ENCODE data around the gene HAVCR1.

DNA sequence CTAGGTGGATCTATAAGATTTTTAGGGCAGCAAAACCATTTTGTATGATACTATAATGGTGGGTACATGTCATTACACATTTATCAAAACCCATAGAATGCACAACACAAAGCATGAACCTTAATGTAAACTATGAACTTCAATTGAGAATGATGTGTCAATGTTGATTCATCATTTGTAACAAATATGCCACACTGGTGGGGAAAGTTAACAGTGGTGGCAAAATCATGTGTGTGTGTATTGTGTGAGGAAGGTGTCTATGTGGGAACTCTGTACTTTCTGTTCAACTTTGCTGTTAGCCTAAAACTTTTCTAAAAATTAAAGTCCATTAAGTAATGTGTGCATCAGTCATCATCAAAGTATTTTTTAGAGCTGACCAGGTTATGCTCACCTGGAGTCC is 38.9 kb downstream of the HAVCR1 start:
- TF ChIP-seq CTCF (conservative IDR thresholded peaks at IDR 0.05) (no peak), ZFX (IDR thresholded peaks at IDR 0.05) (no peak)

All from C4-2B (cell line).